Breast epithelium (tissue), 4 donors: ENCODE measurements around the gene CCDC85B. TPM values are rescaled to one million over a fixed set of nuclear protein-coding genes. Genes with fewer than 3 reads are reported as not detected.

ENCODE experiments used
- DNase-seq, 2 donors: peaks; one replicate each; pipeline ENCODE4 v3.0.0-alpha.2; 2019; ENCODE audit warnings: low spot score in 2 of 2
- H3K27ac ChIP-seq, 2 donors: fragments of 200-600 bp; sonication (generic) in 1 of 2; one replicate each; pipeline ENCODE4 v1.5.1; 2016 to 2019; ENCODE audit warnings: mild to moderate bottlenecking in 1 of 2
- H3K27me3 ChIP-seq, 2 donors: fragments of 200-600 bp; sonication (generic) in 1 of 2; one replicate each; pipeline versions ENCODE4 v1.5.1 to v1.6.0; 2017 to 2019; ENCODE audit warnings: control low read depth in 1 of 2, mild to moderate bottlenecking in 1 of 2
- H3K36me3 ChIP-seq: fragments of 200-600 bp; one replicate; pipeline ENCODE4 v1.5.1; 2019
- H3K4me1 ChIP-seq, 2 donors: fragments of 200-600 bp; sonication (generic); one replicate each; pipeline ENCODE4 v1.5.1; 2016 to 2019; ENCODE audit warnings: control low read depth in 1 of 2
- H3K4me3 ChIP-seq, 3 donors: fragments of 200-600 bp; sonication (generic); 1 replicate in 2 of 3; 2 replicates in 1 of 3; pipeline ENCODE4 v1.5.1; 2016 to 2019; ENCODE audit warnings: mild to moderate bottlenecking in 3 of 3, moderate library complexity in 2 of 3
- H3K9me3 ChIP-seq, 2 donors: fragments of 200-600 bp; sonication (generic) in 1 of 2; one replicate each; pipeline ENCODE4 v1.5.1; 2016 to 2019; ENCODE audit warnings: control low read depth in 1 of 2
- CTCF ChIP-seq, 3 donors: fragments of 450-650 bp; IDR thresholded peaks; one replicate each; pipeline ENCODE4 v1.5.1; 2016 to 2017; ENCODE audit warnings: antibody characterized with exemption in 3 of 3, mild to moderate bottlenecking in 3 of 3, moderate library complexity in 3 of 3
- POLR2A ChIP-seq: fragments of 450-650 bp; IDR thresholded peaks from one replicate; pipeline ENCODE4 v1.6.1; 2016; ENCODE audit warnings: antibody characterized with exemption, mild to moderate bottlenecking, moderate library complexity
- POLR2AphosphoS5 ChIP-seq, 3 donors: sonication (generic); formaldehyde crosslinking; IDR thresholded peaks; one replicate each; pipeline ENCODE4 v1.6.1; 2017; ENCODE audit warnings: antibody characterized with exemption in 3 of 3
- intact Hi-C: fragments of 100-400 bp; cut with DNase I; formaldehyde crosslinking; loops from one replicate; pipeline ENCODE4 v1.15.1; 2023; ENCODE audit warnings: low total_unique reads
- total RNA-seq, 3 donors: library from RNA; depleted of rRNA; stranded (reverse); fragments of >200 nt; gene quantifications; one replicate each; pipeline ENCODE4 v1.1.0, GENCODE V29; 2016

The CCDC85B gene
- total RNA-seq, 3 donors from 2014 or later, result 30.3 to 91.1 (median 41.9) TPM

- intact Hi-C loops, result no loop called here
- Histone ChIP-seq H3K27ac (peak overlapping the region; percentile 97 to 99), H3K4me3 (peak overlapping the region; percentile 85 to 100 (median 99)), H3K4me1 (peaks cover 3 to 8% of the 10 kb centered on the region in 2 donors), H3K9me3 (peaks cover 0 to 8% of the 10 kb centered on the region in 2 donors), H3K27me3 (no peaks in the 10 kb centered on the region), H3K36me3 (no peaks in the 10 kb centered on the region)
- DNase-seq, result no peak
- TF ChIP-seq POLR2A (no peak), POLR2AphosphoS5 (IDR thresholded peaks at IDR 0.05) (no peak), CTCF (IDR thresholded peaks at IDR 0.05) (no peak)
Measured at GRCh38 chr11:65855927-65856363, 34.5 kb upstream of the CCDC85B start.

GRCh38 chr11:65856689-65857499, 33.6 kb upstream of the CCDC85B start:
- TF ChIP-seq POLR2A (peak; percentile 15), CTCF (IDR thresholded peaks at IDR 0.05) (no peak), POLR2AphosphoS5 (IDR thresholded peaks at IDR 0.05) (peak; percentile 64 to 73 (median 69))
- H3K27me3 ChIP-seq, result no peaks in the 10 kb centered on the region
- peaks cover 7 to 15% of the 10 kb centered on the region in 2 donors for H3K4me1 ChIP-seq
- intact Hi-C loops, result no loop called here
- H3K9me3 ChIP-seq, result no peaks in the 10 kb centered on the region
- peak; percentile 81 to 84 for DNase-seq
- H3K4me3 ChIP-seq, result peak overlapping the region; percentile 85 to 100 (median 99)
- H3K27ac ChIP-seq, result peak overlapping the region; percentile 97 to 99
- no peaks in the 10 kb centered on the region for H3K36me3 ChIP-seq

DNA sequence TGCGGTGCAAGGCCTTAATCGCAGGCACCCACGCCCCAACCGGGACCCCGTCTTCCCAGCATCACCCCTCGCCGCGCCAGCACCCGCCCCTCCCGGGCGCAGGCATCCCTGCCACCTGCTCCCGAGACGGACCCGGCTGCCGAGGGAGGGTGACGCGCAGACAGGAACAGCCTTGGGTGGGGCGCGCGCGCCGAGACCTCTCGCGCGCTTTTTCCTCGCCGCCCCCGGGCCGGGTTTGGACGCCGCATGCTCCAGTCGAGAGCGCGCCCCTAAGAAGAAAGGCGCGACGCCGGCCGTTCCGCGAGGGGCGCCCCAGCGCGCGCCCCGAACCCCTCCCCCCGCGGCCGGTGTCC, 33.0 kb upstream of the CCDC85B start:
- H3K27me3 ChIP-seq, result no peaks in the 10 kb centered on the region
- DNase-seq, result no peak
- no peaks in the 10 kb centered on the region for H3K9me3 ChIP-seq
- peaks cover 7 to 16% of the 10 kb centered on the region in 2 donors for H3K4me1 ChIP-seq
- H3K36me3 ChIP-seq, result no peaks in the 10 kb centered on the region
- peak overlapping the region; percentile 97 to 99 for H3K27ac ChIP-seq
- peak overlapping the region; percentile 85 to 100 (median 99) for H3K4me3 ChIP-seq
- intact Hi-C loops, result no loop called here
- TF ChIP-seq POLR2AphosphoS5 (IDR thresholded peaks at IDR 0.05) (no peak), CTCF (IDR thresholded peaks at IDR 0.05) (no peak), POLR2A (no peak)

DNA sequence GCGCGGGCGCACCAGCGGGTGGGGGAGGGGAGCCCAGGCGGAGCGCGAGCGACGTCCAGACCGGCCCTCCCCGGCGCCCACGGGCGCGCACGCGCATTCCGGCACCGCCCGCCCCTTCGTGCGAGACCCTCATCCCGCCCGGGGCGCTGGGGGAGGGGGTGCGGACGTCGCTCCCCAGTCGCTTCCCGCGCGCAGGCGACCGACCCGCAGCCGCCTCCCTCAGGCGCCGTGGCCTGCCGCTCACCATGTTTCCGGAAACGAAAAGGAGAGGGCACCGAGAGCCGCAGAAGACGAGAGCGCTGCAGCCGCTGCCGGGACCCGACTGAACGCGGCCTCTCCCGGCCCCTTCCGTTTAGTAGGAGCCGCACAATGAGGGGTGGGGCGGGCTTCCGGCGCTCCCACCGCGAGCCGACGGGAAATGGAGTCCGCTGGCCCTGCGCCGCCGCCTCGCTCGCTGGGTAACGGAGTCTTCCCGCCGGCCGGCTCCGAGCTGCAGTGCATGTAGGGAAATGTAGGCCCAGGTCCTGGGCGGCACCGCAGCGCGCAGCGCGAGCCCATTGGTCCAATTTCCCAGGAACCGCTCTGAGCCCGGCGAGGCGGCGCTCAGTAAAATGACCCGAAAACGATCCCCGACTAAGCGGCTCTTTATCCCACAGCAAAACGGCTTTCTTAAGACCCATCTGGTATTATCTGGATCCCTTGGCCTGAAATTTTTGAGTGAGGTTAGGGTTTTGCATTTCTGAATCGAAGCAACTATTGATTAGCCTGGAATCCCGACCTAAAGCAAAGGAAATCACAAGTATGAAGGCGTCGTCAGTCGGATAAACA, 32.4 kb upstream of the CCDC85B start, which contains the start of gene CFL1:
TSS of gene CFL1 (minus strand) at position 328 of the 828 bp plus-strand sequence. CDS start at position 247, 81 bp downstream.
- no peaks in the 10 kb centered on the region for H3K9me3 ChIP-seq
- H3K4me3 ChIP-seq, result peak within 1 kb of the TSS; percentile 85 to 100 (median 99)
- peaks cover 7 to 16% of the 10 kb centered on the region in 2 donors for H3K4me1 ChIP-seq
- DNase-seq, result peak; percentile 99
- no peaks in the 10 kb centered on the region for H3K36me3 ChIP-seq
- H3K27me3 ChIP-seq, result no peaks in the 10 kb centered on the region
- H3K27ac ChIP-seq, result peak within 1 kb of the TSS; percentile 97 to 99
- intact Hi-C loops, result no loop called here
- TF ChIP-seq POLR2AphosphoS5 (IDR thresholded peaks at IDR 0.05), result peak; percentile 96 to 97 (median 96)
- peak; percentile 80 for TF ChIP-seq POLR2A
- TF ChIP-seq CTCF (IDR thresholded peaks at IDR 0.05), result no peak
